Fibroblast of gingiva (primary cell): ENCODE data around the gene HSCB.
A peak's percentile ranks its signal among the peaks of the same experiment; 100 is the strongest.
"Not testable (repeated sequence)": the region's sequence is repeated elsewhere in the genome, so short reads cannot be mapped to it uniquely, and the experiment has no call there.

Source experiments
- DNase-seq: peaks from one replicate; pipeline ENCODE4 v3.0.0-alpha.2; 2011; ENCODE audit warnings: low read depth

Gene HSCB

GRCh38 chr22:28741785-28742561, at the start of gene HSCB, which contains the start of gene CHEK2:
TSS of gene HSCB (plus strand) at chr22:28742039. CDS start at chr22:28742096, 57 bp downstream.
TSS of gene CHEK2 (minus strand) at chr22:28741820. CDS start at chr22:28734721, 7,099 bp downstream.
- DNase-seq, result peak; percentile 97

GRCh38 chr22:28693041-28693760, 48.6 kb upstream of the HSCB start:
- DNase-seq, result not testable (repeated sequence)

GRCh38 chr22:28702891-28703290, 38.9 kb upstream of the HSCB start:
- DNase-seq, result no peak

GRCh38 chr22:28703436-28703835, 38.4 kb upstream of the HSCB start:
- peak; percentile 44 for DNase-seq

- DNase-seq, result no peak
Measured at GRCh38 chr22:28706845-28707244, 35.0 kb upstream of the HSCB start.

GRCh38 chr22:28710107-28710506, 31.7 kb upstream of the HSCB start:
- DNase-seq, result no peak

GRCh38 chr22:28710576-28711191, 31.2 kb upstream of the HSCB start:
- DNase-seq, result peak; percentile 86

- no peak for DNase-seq
Measured at GRCh38 chr22:28711341-28711740, 30.5 kb upstream of the HSCB start.

- DNase-seq, result peak; percentile 92
Measured at GRCh38 chr22:28711820-28712777, 29.7 kb upstream of the HSCB start.

GRCh38 chr22:28714043-28714628, 27.7 kb upstream of the HSCB start:
- DNase-seq, result no peak

- DNase-seq, result no peak
Measured at GRCh38 chr22:28715611-28716010, 26.2 kb upstream of the HSCB start.

GRCh38 chr22:28716686-28717085, 25.2 kb upstream of the HSCB start:
- peak; percentile 26 for DNase-seq

- no peak for DNase-seq
Measured at GRCh38 chr22:28718044-28718443, 23.8 kb upstream of the HSCB start.

GRCh38 chr22:28728002-28728401, 13.8 kb upstream of the HSCB start:
- DNase-seq, result no peak

GRCh38 chr22:28728621-28729313, 13.1 kb upstream of the HSCB start:
- DNase-seq, result peak; percentile 67

GRCh38 chr22:28730179-28730578, 11.7 kb upstream of the HSCB start:
- no peak for DNase-seq

GRCh38 chr22:28734393-28734792, 7.4 kb upstream of the HSCB start:
- no peak for DNase-seq

GRCh38 chr22:28736301-28737155, 5.3 kb upstream of the HSCB start:
- DNase-seq, result no peak

GRCh38 chr22:28737701-28738100, 4.1 kb upstream of the HSCB start:
- no peak for DNase-seq

- not testable (repeated sequence) for DNase-seq
Measured at GRCh38 chr22:28738876-28739275, 3.0 kb upstream of the HSCB start.
